ENCODE measurements around the gene THEM5. TPM values are rescaled to one million over a fixed set of nuclear protein-coding genes. Genes with fewer than 3 reads are reported as not detected.

Gene THEM5
- polyA plus RNA-seq, 1 donor, result 0.52 TPM

GRCh38 chr1:151819976-151820623, 33.4 kb downstream of the THEM5 start:
- DNase-seq, result no peak

GRCh38 chr1:151819227-151819835, 34.2 kb downstream of the THEM5 start:
- DNase-seq, result no peak

GRCh38 chr1:151817353-151817730, 36.2 kb downstream of the THEM5 start:
- no peak for DNase-seq

GRCh38 chr1:151816548-151817352, 36.8 kb downstream of the THEM5 start:
- no peak for DNase-seq

- no peak for DNase-seq
Measured at GRCh38 chr1:151815716-151816327, 37.7 kb downstream of the THEM5 start.

- DNase-seq, result no peak
Measured at GRCh38 chr1:151814971-151815545, 38.5 kb downstream of the THEM5 start.

- DNase-seq, result no peak
Measured at GRCh38 chr1:151814426-151814825, 39.1 kb downstream of the THEM5 start.

- DNase-seq, result no peak
Measured at GRCh38 chr1:151813271-151813977, 40.1 kb downstream of the THEM5 start.

- DNase-seq, result no peak
Measured at GRCh38 chr1:151811181-151811580, 42.3 kb downstream of the THEM5 start.

GRCh38 chr1:151809985-151810556, 43.4 kb downstream of the THEM5 start:
- no peak for DNase-seq

- DNase-seq, result no peak
Measured at GRCh38 chr1:151809290-151809984, 44.1 kb downstream of the THEM5 start.

- DNase-seq, result no peak
Measured at GRCh38 chr1:151807766-151808165, 45.7 kb downstream of the THEM5 start.

- DNase-seq, result no peak
Measured at GRCh38 chr1:151807131-151807530, 46.4 kb downstream of the THEM5 start.

GRCh38 chr1:151806170-151806569, 47.3 kb downstream of the THEM5 start:
- DNase-seq, result no peak

GRCh38 chr1:151805066-151805820, 48.3 kb downstream of the THEM5 start, which contains the start of gene LINGO4:
Gene LINGO4, minus strand, starts transcription at chr1:151805419. Its CDS starts 2,715 bp downstream, at chr1:151802704.
- no peak for DNase-seq

GRCh38 chr1:151803915-151804314, 49.6 kb downstream of the THEM5 start:
- no peak for DNase-seq

GRCh38 chr1:151803164-151803563, 50.3 kb downstream of the THEM5 start:
- DNase-seq, result no peak

- no peak for DNase-seq
Measured at GRCh38 chr1:151802372-151802771, 51.1 kb downstream of the THEM5 start.

- no peak for DNase-seq
Measured at GRCh38 chr1:151801846-151802245, 51.7 kb downstream of the THEM5 start.

GRCh38 chr1:151801310-151801820, 52.1 kb downstream of the THEM5 start:
- no peak for DNase-seq
